HepG2 (cell line): ENCODE results near the gene NECTIN2. TPM values are rescaled to one million over a fixed set of nuclear protein-coding genes. Genes with fewer than 3 reads are reported as not detected.

Source experiments
- ATF7 ChIP-seq, 2 experiments: fragments of 450-650 bp in 1 of 2; sonication (generic) in 1 of 2; formaldehyde crosslinking in 1 of 2; IDR thresholded peaks; 2 replicates each; pipeline versions ENCODE4 v1.4.0 to v1.6.1; 2016 to 2020; ENCODE audit warnings: antibody characterized with exemption in 1 of 2, mild to moderate bottlenecking in 1 of 2, missing genetic modification reagents in 1 of 2
- HOXA9 ChIP-seq: sonication (generic); formaldehyde crosslinking; IDR thresholded peaks from 2 replicates; pipeline ENCODE4 v1.8.1; 2022; ENCODE audit warnings: missing genetic modification reagents, mild to moderate bottlenecking, moderate library complexity, borderline replicate concordance
- JUN ChIP-seq: sonication (generic); formaldehyde crosslinking; IDR thresholded peaks from 2 replicates; pipeline ENCODE4 v1.4.0; 2020; ENCODE audit warnings: mild to moderate bottlenecking, missing genetic modification reagents
- KLF15 ChIP-seq: sonication (generic); formaldehyde crosslinking; IDR thresholded peaks from 2 replicates; pipeline ENCODE4 v1.8.1; 2023; ENCODE audit warnings: borderline replicate concordance, mild to moderate bottlenecking, inconsistent platforms, missing genetic modification reagents, mixed read lengths
- MXI1 ChIP-seq: IDR thresholded peaks from 3 replicates; pipeline ENCODE4 v1.6.1; 2012; ENCODE audit warnings: low read depth, low read length, inconsistent platforms, borderline replicate concordance
- NFIB ChIP-seq: sonication (generic); formaldehyde crosslinking; IDR thresholded peaks from 2 replicates; pipeline ENCODE4 v1.9.0; 2021; ENCODE audit warnings: missing genetic modification reagents, mild to moderate bottlenecking, borderline replicate concordance
- RBM39 ChIP-seq: fragments of 200-400 bp; formaldehyde crosslinking; IDR thresholded peaks from one replicate; pipeline ENCODE4 v1.6.1; 2018; ENCODE audit warnings: antibody characterized with exemption, mild to moderate bottlenecking, low read depth, low read length; ENCODE audit not compliant: poor library complexity, severe bottlenecking
- SMC3 ChIP-seq: IDR thresholded peaks from 2 replicates; pipeline ENCODE4 v1.6.1; 2011; ENCODE audit warnings: low read length, improper control_type of control experiment
- SYNCRIP ChIP-seq: fragments of 200-400 bp; formaldehyde crosslinking; IDR thresholded peaks from 2 replicates; pipeline ENCODE4 v1.6.1; 2018; ENCODE audit warnings: mild to moderate bottlenecking, low read depth, low read length; ENCODE audit not compliant: insufficient read depth
- TGIF2 ChIP-seq: IDR thresholded peaks from 2 replicates; pipeline ENCODE4 v1.6.1; 2016; ENCODE audit warnings: control low read depth, missing compliant biosample characterization
- U2AF1 ChIP-seq: fragments of 200-400 bp; formaldehyde crosslinking; optimal IDR thresholded peaks from 2 replicates; pipeline ENCODE3; 2017; ENCODE audit warnings: mild to moderate bottlenecking, low read depth, low read length
- ZC3H4 ChIP-seq: sonication (generic); formaldehyde crosslinking; IDR thresholded peaks from 2 replicates; pipeline ENCODE4 v1.4.0; 2020; ENCODE audit warnings: missing genetic modification reagents, borderline replicate concordance
- ZNF451 ChIP-seq: sonication (generic); formaldehyde crosslinking; IDR thresholded peaks from 2 replicates; pipeline ENCODE4 v1.5.0; 2020; ENCODE audit warnings: mild to moderate bottlenecking, missing genetic modification reagents
- ZNF547 ChIP-seq: sonication (generic); formaldehyde crosslinking; IDR thresholded peaks from 2 replicates; pipeline ENCODE4 v1.5.1; 2020; ENCODE audit warnings: mild to moderate bottlenecking, missing genetic modification reagents
- ZNF792 ChIP-seq: IDR thresholded peaks from 2 replicates; pipeline ENCODE4 v1.6.1; 2016
- polyA plus RNA-seq, 8 experiments: library from polyadenylated mRNA; depleted of rRNA in 3 of 8; stranded (reverse) in 7 of 8; unstranded in 1 of 8; fragments of >200 nt; fragmentation: Illumina TruSeq in 4 of 8; extraction: Trizol in 4 of 8; gene quantifications; 2 replicates each; pipeline versions ENCODE4 v1.2.1 to v1.2.3, GENCODE V29; 2011 to 2016; ENCODE audit warnings: low read depth in 4 of 8, missing spikeins in 1 of 8, mixed read lengths in 1 of 8; ENCODE audit not compliant: insufficient read depth in 1 of 8
- total RNA-seq, 5 experiments: library from RNA; depleted of rRNA; stranded (reverse); fragments of >200 nt; fragmentation: Illumina TruSeq; extraction: Trizol; gene quantifications; 2 replicates each; pipeline ENCODE4 v1.2.3, GENCODE V29; 2016; ENCODE audit warnings: low read depth in 1 of 5
- TF ChIP-seq, protein P1 (sequence below): sonication (generic); formaldehyde crosslinking; IDR thresholded peaks from 2 replicates; pipeline ENCODE4 v1.4.0; 2020; ENCODE audit warnings: missing genetic modification reagents
- TF ChIP-seq, protein P2 (sequence below): sonication (generic); formaldehyde crosslinking; IDR thresholded peaks from 2 replicates; pipeline ENCODE4 v1.5.0; 2020; ENCODE audit warnings: missing genetic modification reagents, mild to moderate bottlenecking, borderline replicate concordance

Gene NECTIN2
- total and polyA plus RNA-seq, 2 of the 13 experiments (the other 11 are each of a cell fraction or from before 2014, with no cell fraction given): 75.4 to 114 TPM

- TF ChIP-seq, protein P1, sequence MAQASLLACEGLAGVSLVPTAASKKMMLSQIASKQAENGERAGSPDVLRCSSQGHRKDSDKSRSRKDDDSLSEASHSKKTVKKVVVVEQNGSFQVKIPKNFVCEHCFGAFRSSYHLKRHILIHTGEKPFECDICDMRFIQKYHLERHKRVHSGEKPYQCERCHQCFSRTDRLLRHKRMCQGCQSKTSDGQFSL: 0 out of 2 replicates have a peak, but pooled peaks have one; percentile 15
- TF ChIP-seq SYNCRIP (no peak), NFIB (no peak), ZNF451 (CRISPR knock-in tag) (no peak), ATF7 (IDR thresholded peaks at IDR 0.05) (no peak), ATF7 (CRISPR knock-in tag; IDR thresholded peaks at IDR 0.05) (peak; percentile 49; the same call in 1 of the 2 replicates), ZNF547 (CRISPR knock-in tag) (no peak), JUN (no peak), RBM39 (peak; percentile 75), U2AF1 (no peak), TGIF2 (CRISPR knock-in tag) (peak; percentile 26; the same call in 1 of the 2 replicates), SMC3 (no peak), MXI1 (no peak; the same call in 2 of the 3 replicates), ZNF792 (CRISPR knock-in tag) (no peak; the same call in 1 of the 2 replicates), KLF15 (CRISPR knock-in tag) (no peak), HOXA9 (CRISPR knock-in tag) (no peak), ZC3H4 (CRISPR knock-in tag) (no peak)
- TF ChIP-seq, protein P2, sequence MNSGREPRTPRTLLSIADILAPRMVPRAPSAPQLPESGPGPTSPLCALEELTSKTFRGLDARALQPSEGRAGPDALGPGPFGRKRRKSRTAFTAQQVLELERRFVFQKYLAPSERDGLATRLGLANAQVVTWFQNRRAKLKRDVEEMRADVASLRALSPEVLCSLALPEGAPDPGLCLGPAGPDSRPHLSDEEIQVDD (CRISPR knock-in tag): no peak
- TF ChIP-seq, all 625 proteins: peak for 159
Observed at GRCh38 chr19:44905437-44906160, 59.5 kb downstream of the NECTIN2 start, which contains the start of gene APOE (continued).
